ENCODE results near the gene COPB2. TPM values are rescaled to one million over a fixed set of nuclear protein-coding genes. Genes with fewer than 3 reads are reported as not detected.

Gene COPB2
- total and polyA plus RNA-seq, 2 experiments from 2014 or later, result 156 to 170 TPM

DNA sequence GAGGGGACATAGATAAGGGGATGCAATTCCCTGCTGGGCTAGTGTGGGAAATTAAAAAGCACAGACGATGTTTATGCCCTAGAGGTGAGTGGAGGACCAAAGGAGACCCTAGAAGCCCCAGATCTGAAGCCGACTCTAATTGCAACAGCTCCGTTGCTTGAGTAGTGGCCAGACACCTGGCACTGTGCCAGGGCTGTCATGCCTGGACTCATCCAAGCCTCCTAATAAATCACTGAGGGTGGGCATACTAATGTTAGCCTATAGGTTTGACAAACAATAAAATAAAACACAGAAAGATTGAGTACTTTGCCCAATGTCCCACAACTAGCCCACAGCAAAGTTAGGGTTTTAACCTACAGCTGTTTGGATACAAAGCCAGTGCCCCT is 71.0 kb downstream of the COPB2 start:
- 47% methylated on average over 3 of the region's 3 CpGs for WGBS (ENCODE audit: low lambda C conversion rate, missing lambda C conversion rate)
- no peaks in the 10 kb centered on the region for H3K9me3 ChIP-seq (ENCODE audit: low read depth)
- H3K79me2 ChIP-seq, result no peaks in the 10 kb centered on the region
- no peak for TF ChIP-seq EZH2 (IDR thresholded peaks at IDR 0.05; ENCODE audit: borderline replicate concordance)
- TF ChIP-seq EZH2phosphoT487 (IDR thresholded peaks at IDR 0.05; ENCODE audit: low read depth, severe bottlenecking, unreplicated experiment), result no peak
- TF ChIP-seq, protein P1, sequence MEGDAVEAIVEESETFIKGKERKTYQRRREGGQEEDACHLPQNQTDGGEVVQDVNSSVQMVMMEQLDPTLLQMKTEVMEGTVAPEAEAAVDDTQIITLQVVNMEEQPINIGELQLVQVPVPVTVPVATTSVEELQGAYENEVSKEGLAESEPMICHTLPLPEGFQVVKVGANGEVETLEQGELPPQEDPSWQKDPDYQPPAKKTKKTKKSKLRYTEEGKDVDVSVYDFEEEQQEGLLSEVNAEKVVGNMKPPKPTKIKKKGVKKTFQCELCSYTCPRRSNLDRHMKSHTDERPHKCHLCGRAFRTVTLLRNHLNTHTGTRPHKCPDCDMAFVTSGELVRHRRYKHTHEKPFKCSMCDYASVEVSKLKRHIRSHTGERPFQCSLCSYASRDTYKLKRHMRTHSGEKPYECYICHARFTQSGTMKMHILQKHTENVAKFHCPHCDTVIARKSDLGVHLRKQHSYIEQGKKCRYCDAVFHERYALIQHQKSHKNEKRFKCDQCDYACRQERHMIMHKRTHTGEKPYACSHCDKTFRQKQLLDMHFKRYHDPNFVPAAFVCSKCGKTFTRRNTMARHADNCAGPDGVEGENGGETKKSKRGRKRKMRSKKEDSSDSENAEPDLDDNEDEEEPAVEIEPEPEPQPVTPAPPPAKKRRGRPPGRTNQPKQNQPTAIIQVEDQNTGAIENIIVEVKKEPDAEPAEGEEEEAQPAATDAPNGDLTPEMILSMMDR (IDR thresholded peaks at IDR 0.05; ENCODE audit: poor library complexity), result no peak
- H3K27me3 ChIP-seq, result peaks cover 3% of the 10 kb centered on the region
- H3K4me3 ChIP-seq, result no peak overlapping the region
- H3K4me1 ChIP-seq (ENCODE audit: insufficient read depth), result no peaks in the 10 kb centered on the region
- H3K36me3 ChIP-seq (replicated peaks; ENCODE audit: insufficient read depth, low read depth), result no peaks in the 10 kb centered on the region
- DNase-seq (ENCODE audit: low spot score), result no peak
- H3K9me2 ChIP-seq (replicated peaks; ENCODE audit: insufficient read depth), result no peaks in the 10 kb centered on the region
- H3K27ac ChIP-seq, result no peak overlapping the region
- H3K4me2 ChIP-seq, result no peak overlapping the region
- no peaks in the 10 kb centered on the region for H4K20me1 ChIP-seq (ENCODE audit: insufficient read depth, poor library complexity, severe bottlenecking)
- no peak overlapping the region for H2AFZ ChIP-seq

DNA sequence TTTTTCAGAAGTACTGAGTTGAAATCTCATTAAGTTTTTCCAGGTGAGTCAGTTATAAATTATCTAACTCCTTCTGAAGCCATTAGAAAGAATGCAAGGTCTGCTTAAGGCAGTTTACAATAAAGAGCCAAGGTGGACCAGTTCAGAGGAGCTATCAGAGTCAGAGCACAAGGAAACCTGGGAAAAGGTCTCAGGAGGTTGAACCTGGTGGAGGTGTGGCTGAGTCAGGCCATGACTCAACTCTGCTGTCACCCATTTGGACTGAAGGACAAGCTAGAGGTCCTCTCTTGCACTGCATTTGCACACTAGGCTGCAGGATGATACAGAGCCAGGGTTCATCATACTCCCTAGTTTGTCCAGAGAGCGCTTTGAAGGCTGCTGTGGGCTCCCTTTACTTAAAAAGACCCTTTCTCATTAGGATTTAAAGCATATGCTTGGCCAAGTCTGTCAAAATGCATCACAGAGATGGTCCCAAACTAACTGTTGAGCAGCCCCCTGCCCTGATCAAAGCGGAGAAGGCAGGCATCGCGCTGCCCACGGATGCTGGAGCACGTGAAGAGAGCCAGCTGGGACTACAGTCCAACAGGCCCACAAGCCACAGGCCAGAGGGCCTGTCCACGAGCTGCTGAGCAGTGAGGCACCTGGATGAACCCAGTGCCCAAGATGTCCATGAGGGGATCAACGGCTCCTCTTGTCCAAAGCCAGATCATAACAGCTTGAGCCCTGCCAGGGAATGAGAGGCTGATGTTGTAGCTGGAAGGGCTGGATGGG is 71.6 kb downstream of the COPB2 start:
- no peak overlapping the region for H3K4me2 ChIP-seq
- H3K4me3 ChIP-seq, result no peak overlapping the region
- no peaks in the 10 kb centered on the region for H3K9me3 ChIP-seq (ENCODE audit: low read depth)
- 85% methylated on average over 8 of the region's 8 CpGs for WGBS (ENCODE audit: low lambda C conversion rate, missing lambda C conversion rate)
- peak; percentile 39 for DNase-seq (ENCODE audit: low spot score)
- H3K36me3 ChIP-seq (replicated peaks; ENCODE audit: insufficient read depth, low read depth), result no peaks in the 10 kb centered on the region
- TF ChIP-seq EZH2 (IDR thresholded peaks at IDR 0.05; ENCODE audit: borderline replicate concordance) (no peak), EZH2phosphoT487 (IDR thresholded peaks at IDR 0.05; ENCODE audit: low read depth, severe bottlenecking, unreplicated experiment) (no peak)
- TF ChIP-seq, protein P1 (IDR thresholded peaks at IDR 0.05; ENCODE audit: poor library complexity), result no peak
- H3K27me3 ChIP-seq, result peaks cover 3% of the 10 kb centered on the region
- no peak overlapping the region for H3K27ac ChIP-seq
- no peaks in the 10 kb centered on the region for H3K79me2 ChIP-seq
- no peaks in the 10 kb centered on the region for H4K20me1 ChIP-seq (ENCODE audit: insufficient read depth, poor library complexity, severe bottlenecking)
- no peaks in the 10 kb centered on the region for H3K9me2 ChIP-seq (replicated peaks; ENCODE audit: insufficient read depth)
- H3K4me1 ChIP-seq (ENCODE audit: insufficient read depth), result no peaks in the 10 kb centered on the region
- no peak overlapping the region for H2AFZ ChIP-seq

DNA sequence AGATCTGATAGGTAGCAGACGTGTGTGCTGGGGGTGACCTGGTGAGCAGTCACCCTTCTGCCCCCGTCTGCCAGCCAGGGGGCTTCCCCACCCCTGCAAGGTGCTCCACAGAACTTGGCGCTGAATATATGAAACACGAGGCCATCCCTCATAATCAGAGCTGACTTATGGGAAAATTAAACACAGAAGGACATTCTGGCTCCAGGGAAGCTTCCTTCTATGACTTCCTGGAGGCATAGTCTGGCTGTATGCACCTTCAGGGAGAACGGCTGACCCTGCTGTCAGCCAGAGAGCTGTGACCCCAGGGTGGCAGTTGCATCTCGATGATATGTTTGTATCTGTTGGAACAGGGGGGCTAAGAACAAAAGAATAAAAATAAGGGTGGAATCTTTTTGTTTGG is 72.2 kb downstream of the COPB2 start:
- Histone ChIP-seq H3K4me2 (no peak overlapping the region), H3K9me3 (ENCODE audit: low read depth) (no peaks in the 10 kb centered on the region), H3K27ac (no peak overlapping the region), H3K4me3 (no peak overlapping the region), H3K36me3 (replicated peaks; ENCODE audit: insufficient read depth, low read depth) (no peaks in the 10 kb centered on the region), H3K27me3 (peaks cover 3% of the 10 kb centered on the region), H3K4me1 (ENCODE audit: insufficient read depth) (no peaks in the 10 kb centered on the region), H3K9me2 (replicated peaks; ENCODE audit: insufficient read depth) (no peaks in the 10 kb centered on the region), H3K79me2 (no peaks in the 10 kb centered on the region), H2AFZ (no peak overlapping the region), H4K20me1 (ENCODE audit: insufficient read depth, poor library complexity, severe bottlenecking) (no peaks in the 10 kb centered on the region)
- TF ChIP-seq, protein P1 (IDR thresholded peaks at IDR 0.05; ENCODE audit: poor library complexity), result no peak
- TF ChIP-seq EZH2phosphoT487 (IDR thresholded peaks at IDR 0.05; ENCODE audit: low read depth, severe bottlenecking, unreplicated experiment) (no peak), EZH2 (IDR thresholded peaks at IDR 0.05; ENCODE audit: borderline replicate concordance) (no peak)
- DNase-seq (ENCODE audit: low spot score), result no peak
- 79% methylated on average over 6 of the region's 6 CpGs for WGBS (ENCODE audit: low lambda C conversion rate, missing lambda C conversion rate)

All from hepatocyte (in vitro differentiated cells).